AG10803 (cell line): Measurements from ENCODE around the gene CDC73.
A peak's percentile ranks its signal among the peaks of the same experiment; 100 is the strongest.
"Not testable (repeated sequence)": the region's sequence is repeated elsewhere in the genome, so short reads cannot be mapped to it uniquely, and the experiment has no call there.

Source experiments
- DNase-seq: peaks from one replicate; pipeline ENCODE4 v3.0.0; 2010; ENCODE audit warnings: low read depth
- H3K4me3 ChIP-seq: 2 replicates; pipeline ENCODE4 v1.5.1; 2011; ENCODE audit warnings: mild to moderate bottlenecking, low read length, control low read depth
- CTCF ChIP-seq: conservative IDR thresholded peaks from 2 replicates; pipeline ENCODE4 v1.5.1; 2011; ENCODE audit warnings: mild to moderate bottlenecking, low read length, control low read depth, inconsistent platforms

Gene CDC73

GRCh38 chr1:193281894-193282293, 160.1 kb downstream of the CDC73 start:
- TF ChIP-seq CTCF: no peak
- H3K4me3 ChIP-seq: no peak overlapping the region
- peak; percentile 12 for DNase-seq

GRCh38 chr1:193283016-193283415, 161.2 kb downstream of the CDC73 start:
- peak; percentile 76 for DNase-seq
- no peak overlapping the region for H3K4me3 ChIP-seq
- TF ChIP-seq CTCF: no peak

- DNase-seq: no peak
- H3K4me3 ChIP-seq: no peak overlapping the region
- no peak for TF ChIP-seq CTCF
Observed at GRCh38 chr1:193284219-193284618, 162.4 kb downstream of the CDC73 start.

- H3K4me3 ChIP-seq: no peak overlapping the region
- peak; percentile 12 for DNase-seq
- no peak for TF ChIP-seq CTCF
Observed at GRCh38 chr1:193285641-193286040, 163.8 kb downstream of the CDC73 start.

GRCh38 chr1:193288548-193289080, 166.8 kb downstream of the CDC73 start:
- not testable (repeated sequence) for H3K4me3 ChIP-seq
- peak; percentile 12 for DNase-seq

GRCh38 chr1:193293726-193294125, 171.9 kb downstream of the CDC73 start:
- no peak for TF ChIP-seq CTCF
- no peak overlapping the region for H3K4me3 ChIP-seq
- no peak for DNase-seq

GRCh38 chr1:193299038-193299437, 177.2 kb downstream of the CDC73 start:
- DNase-seq: no peak
- H3K4me3 ChIP-seq: no peak overlapping the region
- no peak for TF ChIP-seq CTCF

- DNase-seq: no peak
- no peak for TF ChIP-seq CTCF
- H3K4me3 ChIP-seq: no peak overlapping the region
Observed at GRCh38 chr1:193301746-193302145, 179.9 kb downstream of the CDC73 start.
